Kidney tubule cell (primary cell): ENCODE results near the gene GALM.

Source experiments
- DNase-seq: peaks from one replicate; pipeline ENCODE4 v3.0.0-alpha.2; 2018; ENCODE audit warnings: low spot score

The GALM gene

DNA sequence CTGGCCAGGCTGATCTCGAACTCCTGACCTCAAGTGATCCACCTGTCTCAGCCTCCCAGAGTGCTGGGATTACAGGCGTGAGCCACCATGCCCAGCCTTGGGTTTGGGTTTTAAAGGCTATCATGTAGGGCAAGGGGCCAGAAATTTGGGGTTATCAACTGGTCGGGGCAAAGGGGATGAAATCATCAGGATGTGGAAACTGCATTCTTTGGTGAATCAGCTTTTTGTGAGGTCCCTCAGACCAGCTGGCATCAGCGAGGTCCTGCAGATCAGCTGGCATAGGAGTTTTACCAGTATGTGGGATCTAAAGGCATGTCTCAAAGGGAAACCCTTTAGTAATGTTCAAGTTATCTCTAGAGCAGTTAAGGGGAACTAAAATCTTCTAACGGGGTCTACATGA is 105.7 kb downstream of the GALM start:
- peak; percentile 15 for DNase-seq

GRCh38 chr2:38775097-38775920 is 109.4 kb downstream of the GALM start:
- no peak for DNase-seq

GRCh38 chr2:38775921-38776225 is 110.0 kb downstream of the GALM start:
- no peak for DNase-seq

DNA sequence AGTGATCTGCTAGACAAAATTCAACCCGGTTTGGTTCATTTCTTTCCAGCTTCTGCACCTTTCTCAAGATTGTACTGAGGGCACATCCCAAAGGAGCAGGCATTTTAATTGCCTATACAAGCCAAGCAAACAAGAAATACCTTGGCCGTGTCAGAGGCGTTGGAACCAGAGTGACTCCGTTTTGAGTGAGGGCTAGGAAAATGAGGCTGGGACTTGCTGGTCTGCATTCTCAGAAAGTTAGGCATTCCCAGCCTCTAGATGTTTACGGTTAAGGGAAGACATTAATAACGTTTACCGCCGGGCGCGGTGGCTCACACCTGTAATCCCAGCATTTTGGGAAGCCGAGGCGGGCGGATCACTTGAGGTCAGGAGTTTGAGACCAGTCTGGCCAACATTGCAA is 110.6 kb downstream of the GALM start:
- DNase-seq, result no peak

DNA sequence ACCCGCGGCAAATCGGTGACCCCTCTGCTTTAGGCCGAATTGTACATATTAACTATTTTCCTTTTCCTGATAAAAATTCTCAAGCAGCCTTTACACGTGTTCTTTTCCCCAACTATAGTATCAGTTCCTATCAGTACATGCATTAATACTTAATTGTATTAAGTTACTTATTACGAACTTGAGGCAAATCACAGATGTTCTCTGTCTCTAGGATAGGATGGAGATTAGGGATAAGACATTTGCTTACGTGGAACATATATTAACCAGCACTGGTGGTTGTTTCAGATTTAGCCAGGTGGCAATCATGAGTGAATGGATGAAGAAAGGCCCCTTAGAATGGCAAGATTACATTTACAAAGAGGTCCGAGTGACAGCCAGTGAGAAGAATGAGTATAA is 112.8 kb downstream of the GALM start:
- no peak for DNase-seq

DNA sequence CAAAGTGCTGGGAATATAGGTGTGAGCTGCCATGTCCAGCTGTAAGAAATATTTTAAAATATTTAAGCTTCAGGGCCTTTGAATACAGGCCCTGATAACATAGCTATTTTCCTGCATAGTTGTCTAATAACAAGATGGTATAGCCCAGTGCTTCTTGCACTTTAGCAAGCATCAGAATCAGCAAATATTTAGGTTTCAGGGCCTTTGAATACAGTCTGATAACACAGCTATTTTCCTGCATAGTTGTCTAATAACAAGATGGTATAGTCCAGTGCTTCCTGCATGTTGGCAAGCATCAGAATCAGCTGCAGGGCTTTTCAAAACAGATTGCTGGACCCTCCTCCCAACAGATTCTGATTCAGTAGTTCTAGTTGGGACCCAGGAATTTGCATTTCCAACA is 117.7 kb downstream of the GALM start:
- DNase-seq, result no peak
